Peyer's patch (tissue), 4 donors: Measurements from ENCODE around the gene CASZ1. TPM values are rescaled to one million over a fixed set of nuclear protein-coding genes. Genes with fewer than 3 reads are reported as not detected.

Experiments used
- DNase-seq, 3 donors: peaks; one replicate each; pipeline ENCODE4 v3.0.0-alpha.2; 2017 to 2019
- H3K27ac ChIP-seq, 4 donors: fragments of 200-600 bp; sonication (generic); one replicate each; pipeline ENCODE4 v1.5.1; 2016 to 2019
- H3K27me3 ChIP-seq, 2 donors: fragments of 200-600 bp; sonication (generic); one replicate each; pipeline ENCODE4 v1.5.1; 2019
- H3K36me3 ChIP-seq, 3 donors: fragments of 200-600 bp; sonication (generic); one replicate each; pipeline ENCODE4 v1.5.1; 2016 to 2019
- H3K4me1 ChIP-seq, 4 donors: fragments of 200-600 bp; sonication (generic); one replicate each; pipeline ENCODE4 v1.5.1; 2016 to 2019
- H3K4me3 ChIP-seq, 4 donors: fragments of 200-600 bp; sonication (generic); 1 replicate in 3 of 4; 2 replicates in 1 of 4; pipeline ENCODE4 v1.5.1; 2016 to 2019; ENCODE audit warnings: mild to moderate bottlenecking in 1 of 4
- H3K9me3 ChIP-seq, 4 donors: fragments of 200-600 bp; sonication (generic); one replicate each; pipeline ENCODE4 v1.5.1; 2016 to 2019; ENCODE audit warnings: mild to moderate bottlenecking in 1 of 4
- POLR2A ChIP-seq, 2 donors: fragments of 450-650 bp; IDR thresholded peaks; one replicate each; pipeline ENCODE4 v1.5.1; 2017; ENCODE audit warnings: antibody characterized with exemption in 2 of 2, mild to moderate bottlenecking in 2 of 2, moderate library complexity in 2 of 2
- total RNA-seq, 4 donors: library from RNA; depleted of rRNA; stranded (reverse); fragments of >200 nt; gene quantifications; one replicate each; pipeline ENCODE4 v1.1.0, GENCODE V29; 2016
- TF ChIP-seq, protein P1 (sequence below), 6 experiments: fragments of 450-650 bp in 4 of 6; fragments of 200-600 bp in 2 of 6; sonication (generic) in 1 of 6; IDR thresholded peaks; one replicate each; pipeline ENCODE4 v1.5.1; 2017 to 2019; ENCODE audit warnings: antibody characterized with exemption in 6 of 6, mild to moderate bottlenecking in 3 of 6, moderate library complexity in 1 of 6

The CASZ1 gene
- total RNA-seq, 4 donors from 2014 or later: 87.5 to 165 (median 137) TPM

DNA sequence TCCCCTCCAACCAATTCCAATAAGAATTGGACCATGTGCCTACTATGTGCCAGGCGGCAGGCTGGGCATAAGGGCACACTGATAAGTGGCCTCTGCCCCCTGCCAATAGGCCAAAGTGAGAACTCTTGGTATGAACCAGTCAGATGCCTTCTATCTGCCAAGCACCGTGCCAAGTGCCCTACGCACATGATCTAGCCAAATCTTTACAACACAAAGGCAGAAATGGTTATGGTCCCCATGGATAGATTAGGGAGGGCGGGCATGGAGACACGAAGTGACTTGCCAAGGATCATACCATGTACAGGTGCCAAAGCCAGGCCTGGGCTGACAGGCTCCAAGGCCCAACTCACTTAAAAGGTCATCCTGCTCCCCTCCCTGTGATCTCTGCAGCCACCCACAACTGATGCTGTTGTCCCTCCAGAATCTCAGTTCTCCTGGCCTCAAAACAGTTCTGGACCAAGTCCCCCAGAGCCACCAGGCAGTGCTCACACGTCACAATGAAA, 32.1 kb downstream of the CASZ1 start:
- TF ChIP-seq POLR2A (IDR thresholded peaks at IDR 0.05): no peak
- TF ChIP-seq, protein P1, sequence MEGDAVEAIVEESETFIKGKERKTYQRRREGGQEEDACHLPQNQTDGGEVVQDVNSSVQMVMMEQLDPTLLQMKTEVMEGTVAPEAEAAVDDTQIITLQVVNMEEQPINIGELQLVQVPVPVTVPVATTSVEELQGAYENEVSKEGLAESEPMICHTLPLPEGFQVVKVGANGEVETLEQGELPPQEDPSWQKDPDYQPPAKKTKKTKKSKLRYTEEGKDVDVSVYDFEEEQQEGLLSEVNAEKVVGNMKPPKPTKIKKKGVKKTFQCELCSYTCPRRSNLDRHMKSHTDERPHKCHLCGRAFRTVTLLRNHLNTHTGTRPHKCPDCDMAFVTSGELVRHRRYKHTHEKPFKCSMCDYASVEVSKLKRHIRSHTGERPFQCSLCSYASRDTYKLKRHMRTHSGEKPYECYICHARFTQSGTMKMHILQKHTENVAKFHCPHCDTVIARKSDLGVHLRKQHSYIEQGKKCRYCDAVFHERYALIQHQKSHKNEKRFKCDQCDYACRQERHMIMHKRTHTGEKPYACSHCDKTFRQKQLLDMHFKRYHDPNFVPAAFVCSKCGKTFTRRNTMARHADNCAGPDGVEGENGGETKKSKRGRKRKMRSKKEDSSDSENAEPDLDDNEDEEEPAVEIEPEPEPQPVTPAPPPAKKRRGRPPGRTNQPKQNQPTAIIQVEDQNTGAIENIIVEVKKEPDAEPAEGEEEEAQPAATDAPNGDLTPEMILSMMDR (IDR thresholded peaks at IDR 0.05): no peak
- H3K4me3 ChIP-seq: no peak overlapping the region
- no peaks in the 10 kb centered on the region for H3K9me3 ChIP-seq
- no peaks in the 10 kb centered on the region for H3K36me3 ChIP-seq
- peaks cover 0 to 75% (median 5%) of the 10 kb centered on the region in 4 donors for H3K4me1 ChIP-seq
- no peaks in the 10 kb centered on the region for H3K27me3 ChIP-seq
- no peak for DNase-seq
- H3K27ac ChIP-seq: peak overlapping the region in 1 of 4 donors; percentile 97

GRCh38 chr1:10762875-10763274, 33.6 kb downstream of the CASZ1 start:
- Histone ChIP-seq H3K27me3 (no peaks in the 10 kb centered on the region), H3K27ac (peak overlapping the region in 3 of 4 donors; percentile 64 to 97 (median 81)), H3K36me3 (no peaks in the 10 kb centered on the region), H3K9me3 (no peaks in the 10 kb centered on the region), H3K4me1 (peaks cover 0 to 86% (median 10%) of the 10 kb centered on the region in 4 donors), H3K4me3 (no peak overlapping the region)
- TF ChIP-seq, protein P1 (IDR thresholded peaks at IDR 0.05): no peak
- no peak for TF ChIP-seq POLR2A (IDR thresholded peaks at IDR 0.05)
- no peak for DNase-seq

DNA sequence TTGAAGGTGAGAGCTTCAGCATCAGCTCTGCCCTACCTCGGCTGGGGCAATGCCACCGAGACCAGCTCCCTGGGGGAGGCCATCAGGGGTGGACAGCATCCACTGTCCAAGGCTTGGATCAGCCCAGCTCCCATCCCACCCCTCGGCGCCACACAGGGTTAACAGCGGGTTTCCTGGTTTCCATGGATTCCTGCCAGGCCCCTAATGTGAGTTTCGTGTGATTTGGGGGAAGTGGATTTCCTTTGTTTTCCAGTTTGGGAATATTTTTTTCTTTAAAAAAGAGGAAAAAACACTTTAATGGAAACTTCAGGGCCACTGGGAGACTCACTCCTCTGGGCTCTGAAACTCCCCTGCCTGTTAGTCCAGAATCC, 34.3 kb downstream of the CASZ1 start:
- Histone ChIP-seq H3K27ac (peak overlapping the region in 3 of 4 donors; percentile 64 to 97 (median 81)), H3K36me3 (no peaks in the 10 kb centered on the region)

DNA sequence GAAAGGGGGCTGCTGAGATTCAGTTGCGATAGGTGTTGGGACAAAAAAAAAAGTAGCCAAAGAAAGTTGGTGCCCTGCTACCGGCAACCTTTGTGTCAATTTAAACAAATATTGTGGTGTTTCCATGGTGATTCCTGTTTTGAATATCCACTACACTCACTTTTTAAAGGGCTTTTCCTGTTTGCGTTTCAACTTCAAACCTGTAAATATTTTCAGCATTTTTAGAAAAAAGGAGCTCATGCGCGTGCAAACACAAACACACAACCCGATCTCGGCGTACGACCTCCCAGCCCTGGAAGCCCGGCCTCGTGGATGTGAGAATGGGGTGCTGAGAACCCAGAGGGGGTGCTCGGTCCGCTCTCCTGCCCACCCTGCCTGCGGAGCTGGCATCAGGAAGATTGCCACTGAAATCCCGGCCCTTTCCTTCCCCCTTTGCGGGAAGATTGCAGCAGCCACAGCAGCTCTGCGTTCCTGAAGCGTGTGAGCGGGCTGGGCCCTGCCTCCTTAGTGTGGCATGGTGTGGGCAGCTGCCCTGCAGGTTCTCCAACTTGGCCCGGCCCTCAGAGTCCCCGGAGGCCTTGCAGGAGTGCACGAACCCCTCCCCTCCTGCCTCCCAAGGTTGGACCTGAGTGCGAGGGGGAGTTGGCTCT, 34.8 kb downstream of the CASZ1 start:
- Histone ChIP-seq H3K36me3 (no peaks in the 10 kb centered on the region), H3K27me3 (no peaks in the 10 kb centered on the region), H3K4me1 (peaks cover 0 to 87% (median 10%) of the 10 kb centered on the region in 4 donors), H3K27ac (peak overlapping the region in 3 of 4 donors; percentile 64 to 97 (median 81)), H3K9me3 (no peaks in the 10 kb centered on the region), H3K4me3 (no peak overlapping the region)
- peak in 1 of 3 donors; percentile 69 for DNase-seq
- TF ChIP-seq, protein P1 (IDR thresholded peaks at IDR 0.05): no peak
- peak in 1 of 2 donors; percentile 45 for TF ChIP-seq POLR2A (IDR thresholded peaks at IDR 0.05)

More for the DNA sequence above, 34.3 kb downstream of the CASZ1 start:
- Histone ChIP-seq H3K4me1 (peaks cover 0 to 86% (median 10%) of the 10 kb centered on the region in 4 donors), H3K4me3 (no peak overlapping the region), H3K9me3 (no peaks in the 10 kb centered on the region), H3K27me3 (no peaks in the 10 kb centered on the region)
- no peak for DNase-seq
- TF ChIP-seq, protein P1 (IDR thresholded peaks at IDR 0.05): no peak
- TF ChIP-seq POLR2A (IDR thresholded peaks at IDR 0.05): no peak

DNA sequence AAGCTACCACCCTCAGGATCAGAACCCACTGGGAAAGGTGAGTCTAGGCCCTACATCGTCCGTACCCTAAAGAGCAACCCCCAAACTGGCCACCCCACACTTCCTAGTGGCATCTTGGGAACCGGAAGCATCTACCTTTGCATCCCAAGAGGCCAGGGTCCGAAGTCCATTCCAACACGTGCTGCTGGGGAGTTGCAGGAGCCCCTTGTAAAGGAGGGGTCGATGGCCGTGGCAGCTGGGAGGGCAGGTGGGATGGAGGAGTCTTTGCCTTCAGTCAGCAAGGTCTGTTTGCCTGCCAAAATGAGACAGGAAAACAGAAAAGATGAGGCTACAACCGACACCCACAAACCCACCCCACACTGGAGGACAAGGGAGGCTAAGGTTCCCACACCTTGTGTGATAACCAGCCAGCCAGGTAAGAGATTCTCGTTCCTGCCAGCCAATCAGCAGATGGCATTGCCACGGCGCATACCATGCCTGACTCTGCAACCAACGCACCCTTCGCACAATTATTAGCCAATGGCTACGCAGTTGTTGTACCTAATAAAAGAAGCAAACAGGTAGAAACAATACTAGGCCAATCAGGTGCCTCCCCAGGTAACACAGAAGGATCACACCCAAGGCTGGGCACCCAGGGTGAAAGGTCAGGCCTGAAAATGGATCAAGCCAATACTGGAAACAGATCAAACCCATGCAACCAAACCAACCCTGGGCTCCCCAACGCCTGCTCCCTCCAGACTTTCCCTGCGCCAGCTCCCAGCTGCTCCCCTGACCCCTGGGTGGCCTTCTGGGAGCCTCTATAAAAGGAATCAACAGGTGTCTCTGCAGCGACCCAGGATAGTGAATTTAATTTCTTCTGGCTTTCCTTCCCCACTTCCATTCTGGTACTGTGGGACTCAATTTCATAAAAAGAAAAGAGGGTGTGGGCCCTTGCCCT, 35.6 kb downstream of the CASZ1 start:
- Histone ChIP-seq H3K27me3 (no peaks in the 10 kb centered on the region), H3K4me1 (peaks cover 0 to 87% (median 11%) of the 10 kb centered on the region in 4 donors), H3K36me3 (no peaks in the 10 kb centered on the region), H3K4me3 (no peak overlapping the region), H3K27ac (peak overlapping the region in 3 of 4 donors; percentile 64 to 97 (median 81)), H3K9me3 (no peaks in the 10 kb centered on the region)
- DNase-seq: peak in 1 of 3 donors; percentile 72
- TF ChIP-seq POLR2A (IDR thresholded peaks at IDR 0.05): no peak
- TF ChIP-seq, protein P1 (IDR thresholded peaks at IDR 0.05): no peak
